Stimulated activated CD4-positive, alpha-beta T cell treated with anti-CD3 and anti-CD28 coated beads, Interleukin-2, amount 100 ng/mL, for 48 hours (primary cell): ENCODE results near the gene KLRC2.
"Not testable (repeated sequence)": the region's sequence is repeated elsewhere in the genome, so short reads cannot be mapped to it uniquely, and the experiment has no call there.

Source experiments
- DNase-seq, 2 donors: peaks; one replicate each; pipeline ENCODE4 v3.0.0-alpha.2; 2020

The KLRC2 gene

DNA sequence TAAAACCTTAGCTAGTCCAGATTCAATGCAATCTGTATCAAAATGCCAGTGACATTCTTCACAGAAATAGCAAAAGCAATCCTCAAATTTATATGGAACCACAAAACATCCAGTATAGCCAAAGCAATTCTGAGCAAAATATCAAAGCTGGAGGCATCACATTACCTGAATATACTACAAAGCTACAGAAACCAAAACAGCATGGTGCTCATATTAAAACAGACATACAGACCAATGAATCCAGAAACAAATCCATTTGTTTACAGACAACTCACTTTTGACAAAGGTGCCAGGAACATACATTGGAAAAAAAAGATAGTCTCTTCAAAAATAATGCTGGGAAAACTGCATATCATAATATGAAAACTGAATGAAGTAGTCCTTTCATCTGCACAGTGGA is 31.0 kb downstream of the KLRC2 start:
- no peak for DNase-seq

DNA sequence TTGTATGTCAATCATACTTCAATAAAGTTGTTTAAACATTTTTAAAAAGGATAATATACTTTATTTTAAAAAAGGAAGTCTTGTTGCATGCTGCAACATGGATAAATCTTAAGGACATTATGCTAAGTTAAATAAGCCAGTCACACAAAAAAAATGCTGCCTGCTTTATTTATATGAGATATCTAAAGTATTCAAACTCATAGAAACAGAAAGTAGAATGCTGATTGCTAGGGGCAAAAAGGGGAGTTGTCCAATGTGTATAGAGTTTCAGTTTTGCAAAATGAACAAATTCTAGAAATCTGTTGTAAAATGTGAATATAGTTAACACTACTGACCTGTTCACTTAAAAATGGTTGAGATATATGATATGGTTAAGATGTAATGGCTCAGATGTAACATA is 35.0 kb downstream of the KLRC2 start:
- DNase-seq = no peak

DNA sequence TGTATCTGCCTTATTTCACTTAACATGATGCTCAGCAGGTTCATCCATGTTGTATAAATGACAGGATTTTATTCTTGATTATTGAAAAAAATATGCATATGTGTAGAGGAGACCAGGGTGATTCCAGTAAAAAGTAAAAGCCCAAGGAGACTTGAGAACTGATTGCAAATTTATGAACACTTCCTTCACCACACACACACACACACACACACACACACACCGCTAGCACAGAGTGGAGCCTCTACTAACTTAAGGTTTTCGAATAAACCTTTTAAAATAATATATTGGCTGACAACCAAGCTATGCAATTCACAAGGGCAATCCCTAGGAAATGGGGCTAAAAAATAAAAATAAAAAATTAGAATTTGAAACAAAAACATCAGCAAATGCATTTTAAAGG is 37.6 kb downstream of the KLRC2 start:
- no peak for DNase-seq

DNA sequence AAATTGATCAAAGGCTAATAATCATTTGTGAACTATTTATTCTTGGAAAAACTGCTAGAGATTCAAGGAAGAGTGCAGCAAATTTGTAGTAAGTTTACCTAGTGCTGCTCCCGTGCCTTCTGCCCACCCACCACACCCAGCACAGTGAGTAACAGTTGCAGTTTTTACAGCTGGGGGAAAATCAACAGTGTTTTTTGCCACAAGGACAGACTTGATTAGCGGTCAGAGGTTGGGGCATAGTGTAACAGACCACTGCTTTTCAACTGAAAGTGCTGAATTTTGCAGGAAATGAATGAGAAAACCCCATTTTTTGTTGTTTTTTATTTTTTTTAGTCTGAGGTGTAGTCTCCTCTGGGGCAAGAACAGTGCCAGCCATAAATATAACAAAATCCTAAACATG is 38.5 kb downstream of the KLRC2 start:
- no peak for DNase-seq

DNA sequence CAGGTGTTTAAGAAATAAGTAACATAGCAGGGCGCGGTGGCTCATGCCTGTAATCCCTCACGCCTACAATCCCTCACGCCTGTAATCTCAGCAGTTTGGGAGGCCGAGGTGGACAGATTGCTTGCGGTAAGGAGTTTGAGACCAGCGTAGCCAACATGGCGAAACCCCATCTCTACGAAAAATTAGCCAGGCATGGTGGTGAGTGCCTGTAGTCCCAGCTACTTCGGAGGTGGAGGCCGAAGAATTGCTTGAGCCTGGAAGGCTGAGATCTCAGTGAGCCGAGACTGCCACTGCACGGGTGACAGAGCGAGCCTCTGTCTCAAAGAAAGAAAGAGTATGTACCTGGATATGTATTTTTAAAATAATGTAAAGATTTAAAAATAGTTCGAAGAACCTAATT is 39.6 kb downstream of the KLRC2 start:
- not testable (repeated sequence) for DNase-seq

DNA sequence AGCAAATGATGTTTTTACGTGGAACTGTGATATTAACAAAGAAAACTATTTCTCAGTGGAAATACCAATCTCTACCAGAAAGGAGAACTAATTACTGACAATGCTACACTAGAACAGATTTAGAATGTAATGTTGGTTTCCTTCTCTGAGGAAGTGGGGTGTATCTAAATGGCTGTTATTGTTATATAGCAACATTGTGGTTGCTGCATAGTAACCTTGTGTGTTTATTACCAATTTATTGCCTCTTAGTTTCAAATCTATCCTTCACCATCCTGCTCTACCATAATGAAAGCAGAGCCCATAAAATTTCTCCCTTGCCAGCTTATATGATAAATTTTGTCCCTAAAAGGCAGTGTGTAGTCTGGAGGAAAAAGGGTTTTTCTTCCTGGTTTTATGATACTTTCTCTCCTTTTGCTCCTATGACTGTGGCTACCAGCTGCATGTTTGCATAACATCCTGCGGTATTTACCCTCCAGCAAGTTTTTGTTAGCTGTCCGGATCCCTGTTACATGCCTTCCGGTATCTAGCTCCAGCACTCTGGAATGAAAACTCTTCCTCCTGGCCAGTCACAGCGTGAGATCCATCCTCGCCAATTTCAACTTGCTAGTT is 40.3 kb downstream of the KLRC2 start:
- DNase-seq = no peak

DNA sequence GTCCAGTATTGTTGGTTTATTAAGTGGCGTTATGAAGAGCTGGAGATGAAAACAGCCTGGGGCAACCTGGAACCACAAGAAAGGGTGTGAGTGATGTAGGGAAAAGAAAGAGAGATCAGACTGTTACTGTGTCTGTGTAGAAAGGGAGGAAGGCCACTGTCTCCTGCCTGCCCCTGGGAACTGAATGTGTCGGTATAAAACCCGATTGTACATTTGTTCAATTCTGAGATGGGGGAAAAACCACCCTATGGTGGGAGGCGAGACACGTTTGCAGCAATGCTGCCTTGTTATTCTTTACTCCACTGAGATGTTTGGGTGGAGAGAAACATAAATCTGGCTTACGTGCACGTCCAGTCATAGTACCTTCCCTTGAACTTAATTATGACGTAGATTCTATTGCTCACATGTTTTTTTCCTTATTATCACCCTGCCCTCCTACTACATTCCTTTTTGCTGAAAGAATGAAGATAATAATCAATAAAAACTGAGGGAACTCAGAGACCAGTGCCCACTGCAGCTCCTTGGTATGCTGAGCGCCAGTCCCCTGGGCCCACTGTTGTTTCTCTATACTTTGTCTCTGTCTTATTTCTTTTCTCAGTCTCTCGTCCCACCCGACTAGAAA is 41.2 kb downstream of the KLRC2 start:
- DNase-seq = not testable (repeated sequence)

DNA sequence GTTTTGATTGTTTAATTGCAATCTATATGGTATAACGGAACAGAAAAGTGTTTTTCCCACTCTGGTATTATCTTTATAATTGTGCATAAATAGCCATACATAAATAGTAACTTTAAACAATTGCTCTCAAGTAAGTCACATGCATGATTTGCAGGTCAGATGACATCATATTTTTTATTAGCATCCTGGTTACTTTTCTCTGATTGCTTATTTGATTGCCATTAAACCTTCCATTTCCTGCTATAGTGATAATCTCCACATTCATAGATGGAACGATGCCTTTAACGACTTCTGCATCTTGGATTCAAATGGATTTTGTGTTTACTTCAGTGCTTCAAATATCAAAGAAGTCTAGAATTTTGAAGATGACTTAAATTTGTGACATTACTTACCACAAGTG is 42.5 kb downstream of the KLRC2 start:
- DNase-seq = no peak

DNA sequence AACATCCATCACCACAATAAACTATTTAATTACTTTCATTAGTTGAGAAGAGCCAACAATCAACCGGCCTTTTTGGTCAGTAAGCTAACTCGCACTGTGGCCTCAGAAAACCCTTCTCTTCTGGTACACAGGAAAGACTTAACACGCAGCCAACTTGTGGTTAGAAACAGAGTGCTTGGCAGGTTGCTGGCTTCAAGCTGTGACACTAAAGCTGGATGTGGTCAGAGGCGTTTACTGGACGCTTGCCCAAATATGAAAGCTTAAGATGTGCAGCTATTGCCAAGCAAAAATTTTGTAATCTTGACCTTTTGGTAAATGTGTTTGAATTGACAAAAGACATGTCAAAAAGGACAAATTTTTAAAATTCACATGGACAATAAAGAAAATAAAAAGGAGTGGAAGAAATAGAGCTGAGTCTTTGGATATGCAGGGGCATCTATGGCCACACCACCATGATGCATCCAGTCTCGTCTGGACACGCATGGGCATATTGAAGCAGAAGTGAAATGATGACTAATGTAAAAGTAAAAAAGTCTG is 43.3 kb downstream of the KLRC2 start:
- no peak for DNase-seq

DNA sequence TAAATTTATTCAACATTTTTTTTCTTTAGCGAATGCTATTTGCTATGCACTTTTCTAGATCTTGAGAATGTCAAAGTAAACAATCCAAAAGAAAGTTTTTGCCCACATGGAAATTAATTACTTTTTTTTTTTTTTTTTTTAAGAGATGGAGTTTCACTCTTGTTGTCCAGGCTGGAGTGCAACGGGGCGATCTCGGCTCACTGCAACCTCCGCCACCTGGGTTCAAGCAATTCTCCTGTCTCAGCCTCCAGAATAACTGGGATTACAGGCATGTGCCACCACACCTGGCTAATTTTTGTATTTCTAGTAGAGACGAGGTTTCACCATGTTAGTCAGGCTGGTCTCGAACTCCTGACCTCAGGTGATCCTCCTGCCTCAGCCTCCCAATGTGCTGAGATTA is 44.8 kb downstream of the KLRC2 start:
- DNase-seq = not testable (repeated sequence)

DNA sequence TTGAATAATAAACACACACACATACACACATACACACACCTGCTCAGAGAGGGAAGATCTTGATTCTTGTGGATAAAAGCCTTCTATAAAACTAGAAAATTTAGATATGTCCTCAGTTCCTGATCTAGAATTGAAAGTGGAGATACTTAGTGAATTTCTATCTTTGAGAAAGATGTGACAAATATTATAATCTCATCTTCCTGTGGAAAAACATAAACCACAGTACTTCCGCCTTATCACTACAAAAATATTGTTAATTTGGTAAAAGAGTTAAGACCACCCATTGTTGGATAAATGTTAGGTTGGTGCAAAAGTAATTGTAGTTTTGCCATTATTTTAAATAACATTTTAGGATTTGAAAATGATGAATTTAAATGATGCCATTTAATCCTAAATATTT is 45.9 kb downstream of the KLRC2 start, which contains the start of gene KLRK1:
Gene KLRK1, minus strand, starts transcription at position 138 of the 400 bp plus-strand sequence. CDS start 1,231 bp downstream, outside the sequence.
- DNase-seq = no peak

DNA sequence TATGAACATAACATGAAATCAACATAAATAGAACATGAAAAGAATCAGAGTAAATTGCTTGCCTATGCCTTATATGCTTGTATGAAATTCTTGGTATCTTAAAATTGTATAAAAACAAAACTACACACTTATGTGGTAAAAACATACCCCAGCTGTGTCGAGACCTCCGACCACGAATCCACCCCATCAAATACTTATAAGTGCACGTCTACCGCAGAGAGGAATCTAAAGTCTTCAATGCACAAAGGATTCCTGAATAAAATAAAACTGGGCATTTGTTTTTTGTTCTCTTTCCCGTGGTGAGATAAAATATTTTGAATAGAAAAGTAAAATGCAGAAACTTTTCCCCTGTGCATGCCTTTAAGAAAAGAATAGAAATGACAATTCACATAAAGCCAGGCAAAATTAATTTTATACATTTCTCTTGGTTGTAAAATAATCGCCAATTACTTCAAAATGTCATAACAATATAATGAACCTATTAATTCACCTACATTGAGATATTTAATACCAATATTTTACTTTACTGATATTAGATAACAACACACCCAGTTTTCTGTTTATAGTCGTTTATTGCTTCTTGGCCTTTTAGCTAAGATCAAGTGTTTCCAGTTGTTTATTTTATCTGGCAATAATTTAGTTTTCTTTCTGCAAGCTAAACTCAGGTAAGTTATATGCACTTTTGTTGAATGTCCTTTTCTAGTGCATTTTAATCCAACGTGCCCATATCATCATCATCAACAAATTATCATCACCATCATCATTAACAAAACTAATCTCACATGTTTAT is 47.0 kb downstream of the KLRC2 start:
- DNase-seq = no peak

DNA sequence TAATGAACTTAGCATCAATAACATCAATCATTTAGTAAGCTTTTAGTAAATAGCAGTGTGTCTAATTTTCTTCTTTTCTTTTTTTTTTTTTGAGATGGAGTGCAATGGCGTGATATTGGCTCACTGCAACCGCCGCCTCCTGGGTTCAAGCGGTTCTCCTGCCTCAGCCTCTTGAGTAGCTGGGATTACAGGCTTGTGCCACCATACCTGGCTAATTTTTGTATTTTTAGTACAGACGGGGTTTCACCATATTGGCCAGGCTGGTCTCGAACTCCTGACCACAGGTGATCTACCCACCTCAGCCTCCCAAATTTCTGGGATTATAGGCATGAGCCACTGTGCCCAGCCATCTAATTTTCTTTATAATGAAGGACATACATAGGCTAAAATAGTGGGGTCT is 48.3 kb downstream of the KLRC2 start:
- DNase-seq = not testable (repeated sequence)

DNA sequence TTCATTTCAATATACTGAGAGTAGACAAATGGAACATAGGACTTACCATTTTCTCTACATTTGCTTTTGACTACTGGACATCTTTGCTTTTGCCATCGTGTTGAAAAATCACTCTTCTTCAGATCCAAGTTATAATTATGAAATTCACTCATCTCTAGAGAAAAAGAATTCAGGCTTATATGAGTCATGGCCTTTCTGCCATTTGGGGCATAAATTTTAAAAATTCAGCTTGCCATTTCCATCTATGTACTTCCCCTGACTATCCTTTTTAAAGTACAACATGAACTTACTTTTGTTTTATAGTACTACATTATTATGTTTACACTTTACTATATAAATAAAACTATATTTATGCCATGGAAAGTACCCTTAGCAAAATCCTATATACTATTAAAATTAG is 49.0 kb downstream of the KLRC2 start:
- no peak for DNase-seq

DNA sequence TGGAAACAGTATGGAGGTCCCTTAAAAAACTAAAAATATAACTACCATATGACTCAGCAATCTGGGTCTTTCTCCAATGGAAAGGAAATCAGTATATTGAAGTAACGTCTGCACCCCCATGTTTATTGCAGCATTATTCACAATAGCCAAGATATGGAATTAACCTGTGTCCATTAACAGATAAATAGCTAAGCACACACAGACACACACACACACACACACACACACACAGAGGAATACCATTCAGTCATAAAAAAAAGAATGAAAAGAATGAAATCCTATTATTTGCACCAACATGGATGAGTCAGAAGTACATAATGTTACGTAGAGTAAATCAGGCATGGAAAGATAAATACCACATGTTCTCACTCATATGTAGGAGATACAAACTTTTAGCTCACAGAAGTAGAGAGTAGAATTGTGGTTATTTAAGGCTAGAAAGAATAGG is 50.6 kb downstream of the KLRC2 start:
- no peak for DNase-seq

DNA sequence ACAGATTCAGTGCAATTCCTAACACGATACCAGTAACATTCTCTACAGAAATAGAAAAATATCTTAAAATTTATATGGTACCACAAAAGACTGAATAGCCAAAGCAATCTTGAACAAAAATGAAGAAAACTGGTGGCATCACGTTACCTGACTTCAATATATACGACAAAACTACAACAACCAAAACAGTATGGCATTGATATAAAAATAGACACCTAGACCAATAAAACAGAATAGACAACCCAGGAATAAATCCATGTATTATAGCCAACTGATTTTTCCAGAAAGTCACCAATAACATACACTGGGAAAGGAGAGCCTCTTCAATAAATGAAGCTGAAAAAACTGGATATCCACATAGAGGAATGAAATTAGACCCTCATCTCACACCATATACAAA is 51.6 kb downstream of the KLRC2 start:
- DNase-seq = no peak

DNA sequence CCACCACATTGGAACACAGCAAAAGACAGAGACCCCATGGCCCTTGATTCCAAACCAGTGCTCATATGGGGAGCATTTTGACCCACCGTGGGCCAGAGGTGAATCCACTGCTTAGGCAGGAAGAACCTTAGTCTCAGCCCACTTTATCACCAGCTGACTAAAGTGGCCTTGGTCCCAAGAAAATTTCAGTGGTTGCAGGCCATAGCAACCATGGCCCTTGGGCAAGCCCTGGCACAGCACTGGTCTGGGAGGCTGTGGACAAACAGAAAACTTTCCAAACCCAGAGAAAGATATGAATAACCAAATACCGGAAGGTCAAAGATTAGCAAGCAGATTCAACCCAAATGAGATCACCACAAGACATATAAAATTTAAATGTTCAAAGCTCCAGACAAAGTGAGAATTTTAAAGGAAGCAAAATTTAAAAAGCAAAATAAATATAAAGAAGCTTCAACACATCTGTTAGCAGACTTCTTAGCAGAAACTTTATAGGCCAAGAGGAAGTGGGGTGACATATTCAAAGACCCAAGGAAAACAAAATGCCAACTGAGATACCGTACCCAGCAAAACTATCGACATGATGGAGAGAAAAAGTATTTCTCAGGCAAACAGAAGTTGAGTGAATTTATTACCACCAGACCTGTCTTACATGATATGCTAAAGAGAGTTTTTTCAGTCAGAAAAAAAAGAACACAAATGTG is 53.7 kb downstream of the KLRC2 start:
- no peak for DNase-seq
